ENCODE results near the gene RAMP1.
"Not testable (repeated sequence)": the region's sequence is repeated elsewhere in the genome, so short reads cannot be mapped to it uniquely, and the experiment has no call there.

The RAMP1 gene

GRCh38 chr2:237833546-237833945, 25.9 kb upstream of the RAMP1 start:
- no peak for ATAC-seq (ENCODE audit: low read depth)
- Histone ChIP-seq H3K27me3 (ENCODE audit: insufficient read depth, poor library complexity, severe bottlenecking) (peaks cover 2% of the 10 kb centered on the region), H3K4me1 (ENCODE audit: insufficient read depth, poor library complexity, severe bottlenecking) (no peaks in the 10 kb centered on the region), H3K36me3 (ENCODE audit: low read depth) (no peaks in the 10 kb centered on the region), H3K4me3 (ENCODE audit: severe bottlenecking) (no peak overlapping the region), H3K9me3 (ENCODE audit: severe bottlenecking) (no peaks in the 10 kb centered on the region), H3K27ac (ENCODE audit: poor library complexity, severe bottlenecking) (no peak overlapping the region)
- no peak for TF ChIP-seq CTCF (IDR thresholded peaks at IDR 0.05; ENCODE audit: poor library complexity, severe bottlenecking)
- no peak for DNase-seq (ENCODE audit: low spot score)

DNA sequence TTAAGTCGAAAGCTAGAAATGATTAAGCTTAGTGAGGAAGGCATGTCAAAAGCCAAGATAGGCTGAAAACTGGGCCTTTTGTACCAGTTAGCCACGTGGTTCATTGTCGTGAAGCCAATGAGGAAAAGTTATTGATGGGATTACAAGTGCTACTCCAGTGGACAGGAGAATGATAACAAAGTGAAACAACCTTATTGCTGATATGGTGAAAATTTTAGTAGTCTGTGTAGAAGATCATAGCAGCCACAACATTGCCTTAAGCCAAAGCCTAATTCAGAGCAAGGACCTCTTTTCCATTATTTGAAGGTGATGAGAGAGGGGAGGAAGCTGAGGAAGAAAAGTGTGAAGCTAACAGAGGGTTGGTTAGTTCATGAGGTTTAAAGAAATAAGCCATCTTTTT, 24.1 kb upstream of the RAMP1 start:
- H3K4me1 ChIP-seq (ENCODE audit: insufficient read depth, poor library complexity, severe bottlenecking): no peaks in the 10 kb centered on the region
- H3K27ac ChIP-seq (ENCODE audit: poor library complexity, severe bottlenecking): no peak overlapping the region
- H3K27me3 ChIP-seq (ENCODE audit: insufficient read depth, poor library complexity, severe bottlenecking): peaks cover 2% of the 10 kb centered on the region
- no peak for ATAC-seq (ENCODE audit: low read depth)
- no peaks in the 10 kb centered on the region for H3K9me3 ChIP-seq (ENCODE audit: severe bottlenecking)
- no peak for DNase-seq (ENCODE audit: low spot score)
- no peak overlapping the region for H3K4me3 ChIP-seq (ENCODE audit: severe bottlenecking)
- no peaks in the 10 kb centered on the region for H3K36me3 ChIP-seq (ENCODE audit: low read depth)
- no peak for TF ChIP-seq CTCF (IDR thresholded peaks at IDR 0.05; ENCODE audit: poor library complexity, severe bottlenecking)

- ATAC-seq (ENCODE audit: low read depth) (no peak), DNase-seq (ENCODE audit: low spot score) (no peak)
- Histone ChIP-seq H3K9me3 (ENCODE audit: severe bottlenecking) (no peaks in the 10 kb centered on the region), H3K27ac (ENCODE audit: poor library complexity, severe bottlenecking) (no peak overlapping the region), H3K4me1 (ENCODE audit: insufficient read depth, poor library complexity, severe bottlenecking) (no peaks in the 10 kb centered on the region), H3K36me3 (ENCODE audit: low read depth) (no peaks in the 10 kb centered on the region), H3K27me3 (ENCODE audit: insufficient read depth, poor library complexity, severe bottlenecking) (peaks cover 2% of the 10 kb centered on the region), H3K4me3 (ENCODE audit: severe bottlenecking) (no peak overlapping the region)
- TF ChIP-seq CTCF (IDR thresholded peaks at IDR 0.05; ENCODE audit: poor library complexity, severe bottlenecking): no peak
Observed at GRCh38 chr2:237841051-237841450, 18.4 kb upstream of the RAMP1 start.

- H3K27ac ChIP-seq (ENCODE audit: poor library complexity, severe bottlenecking); H3K4me3 ChIP-seq (ENCODE audit: severe bottlenecking); H3K4me1 ChIP-seq (ENCODE audit: insufficient read depth, poor library complexity, severe bottlenecking); H3K27me3 ChIP-seq (ENCODE audit: insufficient read depth, poor library complexity, severe bottlenecking); H3K9me3 ChIP-seq (ENCODE audit: severe bottlenecking); DNase-seq (ENCODE audit: low spot score); ATAC-seq (ENCODE audit: low read depth); H3K36me3 ChIP-seq (ENCODE audit: low read depth): not testable (repeated sequence)
Observed at GRCh38 chr2:237848940-237849339, 10.5 kb upstream of the RAMP1 start.

DNA sequence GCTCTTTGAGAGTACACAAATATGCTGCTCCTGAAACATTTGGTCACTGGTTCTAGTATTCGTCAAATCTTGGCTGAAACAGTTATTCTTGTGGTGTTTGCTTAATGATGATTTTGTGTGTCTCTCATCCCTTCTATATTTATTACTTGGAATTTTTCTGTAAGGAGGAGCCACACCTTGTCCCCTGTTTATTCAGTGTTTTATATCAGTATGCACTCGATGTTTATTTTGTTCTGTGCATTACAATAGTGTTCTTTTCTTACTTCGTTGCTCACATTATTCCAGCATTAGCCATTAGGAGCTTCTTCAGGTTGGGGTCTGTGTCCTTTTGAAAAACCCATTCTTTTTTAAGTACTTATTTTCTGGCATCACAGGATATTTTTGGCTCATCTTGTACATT, 5.1 kb upstream of the RAMP1 start:
- H3K4me1 ChIP-seq (ENCODE audit: insufficient read depth, poor library complexity, severe bottlenecking): no peaks in the 10 kb centered on the region
- no peak for ATAC-seq (ENCODE audit: low read depth)
- no peaks in the 10 kb centered on the region for H3K9me3 ChIP-seq (ENCODE audit: severe bottlenecking)
- no peaks in the 10 kb centered on the region for H3K36me3 ChIP-seq (ENCODE audit: low read depth)
- no peak overlapping the region for H3K27ac ChIP-seq (ENCODE audit: poor library complexity, severe bottlenecking)
- H3K4me3 ChIP-seq (ENCODE audit: severe bottlenecking): no peak overlapping the region
- no peak for TF ChIP-seq CTCF (IDR thresholded peaks at IDR 0.05; ENCODE audit: poor library complexity, severe bottlenecking)
- no peaks in the 10 kb centered on the region for H3K27me3 ChIP-seq (ENCODE audit: insufficient read depth, poor library complexity, severe bottlenecking)
- no peak for DNase-seq (ENCODE audit: low spot score)
